HepG2 (cell line): ENCODE results near the gene PLAAT3. TPM values are rescaled to one million over a fixed set of nuclear protein-coding genes. Genes with fewer than 3 reads are reported as not detected.
A peak's percentile ranks its signal among the peaks of the same experiment; 100 is the strongest.

Experiments
- ARID4A ChIP-seq: sonication (generic); formaldehyde crosslinking; IDR thresholded peaks from 2 replicates; pipeline ENCODE4 v1.5.0; 2020; ENCODE audit warnings: mild to moderate bottlenecking, missing genetic modification reagents, borderline replicate concordance
- ASH2L ChIP-seq: fragments of 300-600, 200-600 bp; sonication (generic); IDR thresholded peaks from 2 replicates; pipeline ENCODE4 v1.7.0; 2017; ENCODE audit warnings: low read depth, mild to moderate bottlenecking, moderate library complexity, mixed read lengths, low read length; ENCODE audit not compliant: insufficient read length
- EP300 ChIP-seq, 3 experiments: sonication (generic) in 1 of 3; formaldehyde crosslinking in 1 of 3; IDR thresholded peaks; 2 replicates each; pipeline versions ENCODE4 v1.5.1 to v1.6.1; 2011 to 2020; ENCODE audit warnings: low read depth in 2 of 3, low read length in 2 of 3, borderline replicate concordance in 1 of 3, improper control_type of control experiment in 1 of 3, mild to moderate bottlenecking in 1 of 3, missing genetic modification reagents in 1 of 3, moderate library complexity in 1 of 3
- HMGXB4 ChIP-seq, 2 experiments: sonication (generic) in 1 of 2; formaldehyde crosslinking in 1 of 2; IDR thresholded peaks; 2 replicates each; pipeline versions ENCODE4 v1.4.0 to v1.6.1; 2018 to 2020; ENCODE audit warnings: missing genetic modification reagents in 2 of 2, borderline replicate concordance in 1 of 2, low read depth in 1 of 2, mild to moderate bottlenecking in 1 of 2, missing biosample characterization in 1 of 2
- KAT7 ChIP-seq: IDR thresholded peaks from 2 replicates; pipeline ENCODE4 v1.6.1; 2018; ENCODE audit warnings: borderline replicate concordance, missing compliant biosample characterization
- KAT8 ChIP-seq: IDR thresholded peaks from 2 replicates; pipeline ENCODE4 v1.6.1; 2016; ENCODE audit warnings: missing genetic modification reagents, missing compliant biosample characterization
- KMT2A ChIP-seq: sonication (generic); formaldehyde crosslinking; IDR thresholded peaks from 2 replicates; pipeline ENCODE4 v1.4.0; 2020; ENCODE audit warnings: missing genetic modification reagents
- MXD3 ChIP-seq: IDR thresholded peaks from 2 replicates; pipeline ENCODE4 v1.6.1; 2016; ENCODE audit warnings: mild to moderate bottlenecking, missing biosample characterization, missing genetic modification reagents
- NFYB ChIP-seq: sonication (generic); formaldehyde crosslinking; IDR thresholded peaks from 2 replicates; pipeline ENCODE4 v1.4.0; 2020; ENCODE audit warnings: missing genetic modification reagents
- NR2C2 ChIP-seq: sonication (generic); formaldehyde crosslinking; IDR thresholded peaks from 2 replicates; pipeline ENCODE4 v1.4.0; 2020; ENCODE audit warnings: missing genetic modification reagents, mild to moderate bottlenecking, moderate library complexity, borderline replicate concordance
- SIX1 ChIP-seq: sonication (generic); formaldehyde crosslinking; IDR thresholded peaks from 2 replicates; pipeline ENCODE4 v1.4.0; 2020; ENCODE audit warnings: missing genetic modification reagents, borderline replicate concordance
- TSC22D2 ChIP-seq: sonication (generic); formaldehyde crosslinking; IDR thresholded peaks from 2 replicates; pipeline ENCODE4 v1.5.1; 2020; ENCODE audit warnings: missing genetic modification reagents, mild to moderate bottlenecking, borderline replicate concordance
- YEATS2 ChIP-seq: sonication (generic); formaldehyde crosslinking; IDR thresholded peaks from 2 replicates; pipeline ENCODE4 v1.4.0; 2020; ENCODE audit warnings: missing genetic modification reagents, borderline replicate concordance
- ZBTB25 ChIP-seq: IDR thresholded peaks from 2 replicates; pipeline ENCODE4 v1.6.1; 2018; ENCODE audit warnings: missing genetic modification reagents
- ZNF230 ChIP-seq: sonication (generic); formaldehyde crosslinking; IDR thresholded peaks from 2 replicates; pipeline ENCODE4 v1.4.0; 2020; ENCODE audit warnings: mild to moderate bottlenecking, missing genetic modification reagents
- ZNF292 ChIP-seq: sonication (generic); formaldehyde crosslinking; IDR thresholded peaks from 2 replicates; pipeline ENCODE4 v1.8.1; 2022; ENCODE audit warnings: mild to moderate bottlenecking, low read depth, missing genetic modification reagents, borderline replicate concordance
- ZNF598 ChIP-seq: sonication (generic); formaldehyde crosslinking; IDR thresholded peaks from 2 replicates; pipeline ENCODE4 v1.5.1; 2020; ENCODE audit warnings: mild to moderate bottlenecking, missing genetic modification reagents, borderline replicate concordance
- ZNF781 ChIP-seq: sonication (generic); formaldehyde crosslinking; IDR thresholded peaks from 2 replicates; pipeline ENCODE4 v1.5.1; 2020; ENCODE audit warnings: borderline replicate concordance, mild to moderate bottlenecking, missing genetic modification reagents; ENCODE audit errors: not compliant biosample characterization
- polyA plus RNA-seq, 8 experiments: library from polyadenylated mRNA; depleted of rRNA in 3 of 8; stranded (reverse) in 7 of 8; unstranded in 1 of 8; fragments of >200 nt; fragmentation: Illumina TruSeq in 4 of 8; extraction: Trizol in 4 of 8; gene quantifications; 2 replicates each; pipeline versions ENCODE4 v1.2.1 to v1.2.3, GENCODE V29; 2011 to 2016; ENCODE audit warnings: low read depth in 4 of 8, missing spikeins in 1 of 8, mixed read lengths in 1 of 8; ENCODE audit not compliant: insufficient read depth in 1 of 8
- total RNA-seq, 5 experiments: library from RNA; depleted of rRNA; stranded (reverse); fragments of >200 nt; fragmentation: Illumina TruSeq; extraction: Trizol; gene quantifications; 2 replicates each; pipeline ENCODE4 v1.2.3, GENCODE V29; 2016; ENCODE audit warnings: low read depth in 1 of 5

The PLAAT3 gene
- total and polyA plus RNA-seq, 2 of the 13 experiments (the other 11 are each of a cell fraction or from before 2014, with no cell fraction given), result 9.3 to 16.4 TPM

GRCh38 chr11:63573881-63574855 is 40.1 kb downstream of the PLAAT3 start (continued):
- TF ChIP-seq ZNF781, result peak; percentile 43
- peak; percentile 64 for TF ChIP-seq YEATS2 (CRISPR knock-in tag)
- no peak for TF ChIP-seq EP300 (IDR thresholded peaks at IDR 0.05; ENCODE audit: low read depth in 2 of 2, low read length in 2 of 2)
- TF ChIP-seq EP300 (CRISPR knock-in tag; IDR thresholded peaks at IDR 0.05; ENCODE audit: borderline replicate concordance), result no peak
- 0 out of 4 replicates have a peak, but pooled peaks of 1 of the 2 experiments have one; percentile 37 for TF ChIP-seq HMGXB4 (CRISPR knock-in tag; IDR thresholded peaks at IDR 0.05; ENCODE audit: borderline replicate concordance in 1 of 2, low read depth in 1 of 2)
- TF ChIP-seq ZNF230 (CRISPR knock-in tag), result 0 out of 2 replicates have a peak, but pooled peaks have one; percentile 5
- TF ChIP-seq KAT8 (CRISPR knock-in tag), result peak; percentile 60; the same call in 1 of the 2 replicates
- TF ChIP-seq ZNF598 (CRISPR knock-in tag), result no peak
- 0 out of 2 replicates have a peak, but pooled peaks have one; percentile 13 for TF ChIP-seq KMT2A (CRISPR knock-in tag)
- peak; percentile 61 for TF ChIP-seq ASH2L
- TF ChIP-seq NFYB (CRISPR knock-in tag), result peak; percentile 50
- TF ChIP-seq MXD3 (CRISPR knock-in tag), result 0 out of 2 replicates have a peak, but pooled peaks have one; percentile 32
- TF ChIP-seq KAT7 (CRISPR knock-in tag), result 0 out of 2 replicates have a peak, but pooled peaks have one; percentile 36
- TF ChIP-seq ARID4A, result peak; percentile 38; the same call in 1 of the 2 replicates
- TF ChIP-seq TSC22D2 (CRISPR knock-in tag), result peak; percentile 23; the same call in 1 of the 2 replicates
- TF ChIP-seq ZNF292 (CRISPR knock-in tag), result 0 out of 2 replicates have a peak, but pooled peaks have one; percentile 31
- TF ChIP-seq SIX1 (CRISPR knock-in tag), result no peak; the same call in 1 of the 2 replicates
- TF ChIP-seq NR2C2, result peak; percentile 97
- TF ChIP-seq ZBTB25 (CRISPR knock-in tag), result 0 out of 2 replicates have a peak, but pooled peaks have one; percentile 9
